Measurements from ENCODE around the gene LNPEP. TPM values are rescaled to one million over a fixed set of nuclear protein-coding genes. Genes with fewer than 3 reads are reported as not detected.
"Not testable (repeated sequence)": the region's sequence is repeated elsewhere in the genome, so short reads cannot be mapped to it uniquely, and the experiment has no call there.

The LNPEP gene
- total RNA-seq, 2 experiments from 2014 or later: 100 to 106 TPM

DNA sequence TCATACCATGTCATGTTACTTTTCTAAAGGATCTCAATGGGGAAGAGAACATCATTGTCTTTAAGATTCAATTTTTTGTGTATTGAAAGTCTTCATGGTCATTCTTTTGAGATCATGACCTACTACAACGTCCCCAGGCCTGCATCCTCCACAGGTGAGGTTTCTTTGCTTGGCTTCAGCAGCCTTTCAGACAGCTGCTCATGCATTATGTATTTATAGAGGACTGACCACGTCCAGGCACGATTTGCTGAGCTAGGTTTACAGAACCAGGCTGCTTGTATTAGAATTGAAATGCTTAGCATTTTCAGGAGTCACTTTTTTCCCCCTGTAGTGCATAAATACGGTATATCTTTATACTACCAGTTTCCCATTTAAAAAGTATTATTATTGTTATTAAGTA, 136.1 kb downstream of the LNPEP start:
- no peak overlapping the region for H3K27ac Mint-ChIP-seq
- H3K4me3 Mint-ChIP-seq: no peak overlapping the region
- no peaks in the 10 kb centered on the region for H3K36me3 Mint-ChIP-seq
- POLR2A ChIA-PET: no interaction called here
- ATAC-seq (ENCODE audit: low read depth) (no peak), DNase-seq (no peak)
- H3K4me1 Mint-ChIP-seq: peaks cover 7% of the 10 kb centered on the region
- H3K9me3 Mint-ChIP-seq: no peaks in the 10 kb centered on the region
- H3K27me3 Mint-ChIP-seq: peaks cover 5% of the 10 kb centered on the region

DNA sequence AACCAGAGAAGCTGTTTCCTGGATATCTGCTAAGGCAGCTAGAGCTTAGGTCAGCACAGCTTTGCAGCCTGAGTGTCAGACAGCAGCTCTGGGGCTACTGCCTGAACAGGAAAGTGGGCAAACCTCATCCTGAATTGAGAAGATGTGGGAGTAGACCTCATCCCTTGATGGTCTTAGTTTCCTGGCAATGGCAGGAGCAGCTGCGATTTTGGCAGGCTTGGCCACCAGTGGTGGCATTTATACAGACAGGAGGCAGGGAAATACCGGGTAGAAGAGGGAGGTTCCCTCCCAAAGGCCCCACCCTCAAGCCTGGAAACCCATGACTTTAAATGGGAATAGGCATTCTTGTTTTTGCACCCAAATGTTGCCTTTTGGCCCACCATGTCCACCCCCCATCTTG, 136.8 kb downstream of the LNPEP start:
- H3K4me1 Mint-ChIP-seq: peaks cover 7% of the 10 kb centered on the region
- no peaks in the 10 kb centered on the region for H3K9me3 Mint-ChIP-seq
- DNase-seq: no peak
- no peak for ATAC-seq (ENCODE audit: low read depth)
- H3K36me3 Mint-ChIP-seq: no peaks in the 10 kb centered on the region
- POLR2A ChIA-PET: no interaction called here
- no peak overlapping the region for H3K4me3 Mint-ChIP-seq
- H3K27me3 Mint-ChIP-seq: peaks cover 5% of the 10 kb centered on the region
- H3K27ac Mint-ChIP-seq: no peak overlapping the region

DNA sequence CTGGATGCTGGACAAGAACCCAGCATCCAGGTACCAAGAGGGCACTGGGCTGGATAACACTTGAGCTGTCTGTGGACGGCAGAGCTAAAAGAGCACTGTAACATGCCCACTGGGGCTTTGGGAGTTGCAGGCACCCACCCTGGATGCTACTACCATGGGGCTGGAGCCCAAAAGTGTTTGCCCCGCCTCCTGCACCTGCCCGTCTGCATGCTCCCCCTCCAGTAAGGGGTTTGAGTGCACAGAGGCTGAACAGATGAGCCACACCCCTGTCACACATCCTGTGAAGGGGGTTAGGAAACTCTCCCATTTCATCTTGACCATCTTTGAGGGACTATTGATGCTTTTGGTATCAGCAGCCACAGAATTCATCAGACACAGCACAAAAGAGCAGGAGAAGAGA, 137.5 kb downstream of the LNPEP start:
- Mint-ChIP-seq H3K4me3 (no peak overlapping the region), H3K4me1 (peaks cover 5% of the 10 kb centered on the region), H3K27ac (no peak overlapping the region), H3K9me3 (no peaks in the 10 kb centered on the region), H3K27me3 (peaks cover 4% of the 10 kb centered on the region), H3K36me3 (no peaks in the 10 kb centered on the region)
- ATAC-seq (ENCODE audit: low read depth): no peak
- no peak for DNase-seq
- POLR2A ChIA-PET: no interaction called here

DNA sequence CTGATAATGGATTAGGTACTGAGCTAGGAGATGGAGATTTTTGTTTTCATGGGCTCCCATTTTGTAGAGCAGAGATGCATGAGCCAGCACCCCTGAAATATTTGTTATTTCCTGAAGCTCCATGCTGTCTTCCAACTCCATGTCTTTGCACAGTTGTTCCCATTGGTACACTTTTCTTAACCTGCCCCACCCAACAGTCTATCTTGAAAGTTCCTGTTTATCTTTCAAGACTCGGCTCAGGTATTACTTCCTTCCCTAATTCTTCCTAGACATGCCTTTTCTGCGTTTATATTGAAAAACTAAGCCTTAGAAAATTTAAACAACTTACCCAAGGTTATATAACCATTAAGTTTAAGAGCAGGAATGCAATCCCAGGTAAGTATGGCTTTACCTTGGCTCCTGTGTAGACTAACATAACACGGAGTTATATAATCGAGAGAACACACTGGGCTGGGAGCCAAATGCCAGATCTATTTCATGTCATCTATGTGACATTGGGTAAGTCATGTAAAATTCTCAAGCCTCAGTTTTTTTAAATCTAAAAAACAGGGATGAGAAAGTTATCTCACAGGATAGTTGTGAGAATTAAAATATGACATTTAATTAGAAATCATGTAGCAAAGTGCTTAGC, 139.1 kb downstream of the LNPEP start:
- no peak overlapping the region for H3K27ac Mint-ChIP-seq
- no peak overlapping the region for H3K4me3 Mint-ChIP-seq
- H3K36me3 Mint-ChIP-seq: no peaks in the 10 kb centered on the region
- peaks cover 3% of the 10 kb centered on the region for H3K27me3 Mint-ChIP-seq
- peaks cover 10% of the 10 kb centered on the region for H3K4me1 Mint-ChIP-seq
- DNase-seq: no peak
- POLR2A ChIA-PET: no interaction called here
- H3K9me3 Mint-ChIP-seq: no peaks in the 10 kb centered on the region
- ATAC-seq (ENCODE audit: low read depth): no peak

DNA sequence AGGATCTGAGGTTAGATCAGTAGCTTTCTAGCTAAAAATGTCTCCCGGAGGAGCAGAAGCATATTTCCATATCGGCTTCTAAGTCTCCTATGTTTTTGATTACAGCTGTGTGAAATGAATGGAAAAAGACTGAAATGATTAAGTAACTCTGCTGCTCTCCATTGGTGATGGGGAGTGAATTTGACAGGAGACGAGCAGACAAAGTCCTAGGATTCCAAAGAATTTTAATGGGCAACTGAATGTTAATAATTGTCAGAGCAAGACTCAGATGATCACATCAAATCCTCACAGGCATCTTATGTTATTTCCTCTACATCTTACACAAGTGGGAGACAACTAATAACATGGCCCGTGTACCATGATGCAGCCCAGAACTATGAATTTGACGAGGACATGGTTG, 139.8 kb downstream of the LNPEP start:
- H3K4me3 Mint-ChIP-seq: no peak overlapping the region
- POLR2A ChIA-PET: no interaction called here

DNA sequence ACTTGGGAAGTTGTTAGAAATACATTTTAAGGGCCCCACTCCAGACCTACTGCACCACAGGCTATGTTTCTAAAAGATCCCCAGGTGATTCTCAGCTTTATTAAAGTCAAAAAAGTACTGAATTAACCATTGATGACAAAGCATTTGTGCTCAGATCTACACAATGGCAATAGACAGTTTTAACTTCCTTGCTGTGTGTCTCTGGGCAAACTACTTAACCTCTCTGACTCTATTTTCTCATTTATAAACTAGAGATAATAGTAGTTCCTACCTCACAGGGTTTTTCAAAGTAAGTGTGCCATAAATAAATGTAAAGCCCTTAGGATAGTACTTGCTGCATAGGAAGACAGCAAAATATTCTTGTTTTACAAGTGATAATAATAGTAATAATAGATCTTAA, 140.2 kb downstream of the LNPEP start:
- Mint-ChIP-seq H3K4me3 (no peak overlapping the region), H3K27me3 (peaks cover 11% of the 10 kb centered on the region), H3K9me3 (no peaks in the 10 kb centered on the region), H3K4me1 (peaks cover 12% of the 10 kb centered on the region), H3K36me3 (no peaks in the 10 kb centered on the region), H3K27ac (no peak overlapping the region)
- ATAC-seq (ENCODE audit: low read depth) (no peak), DNase-seq (no peak)
- POLR2A ChIA-PET: no interaction called here

More for the DNA sequence above, 139.8 kb downstream of the LNPEP start:
- H3K36me3 Mint-ChIP-seq: no peaks in the 10 kb centered on the region
- ATAC-seq (ENCODE audit: low read depth): no peak
- no peak for DNase-seq
- H3K9me3 Mint-ChIP-seq: no peaks in the 10 kb centered on the region
- peaks cover 8% of the 10 kb centered on the region for H3K27me3 Mint-ChIP-seq
- no peak overlapping the region for H3K27ac Mint-ChIP-seq
- H3K4me1 Mint-ChIP-seq: peaks cover 10% of the 10 kb centered on the region

DNA sequence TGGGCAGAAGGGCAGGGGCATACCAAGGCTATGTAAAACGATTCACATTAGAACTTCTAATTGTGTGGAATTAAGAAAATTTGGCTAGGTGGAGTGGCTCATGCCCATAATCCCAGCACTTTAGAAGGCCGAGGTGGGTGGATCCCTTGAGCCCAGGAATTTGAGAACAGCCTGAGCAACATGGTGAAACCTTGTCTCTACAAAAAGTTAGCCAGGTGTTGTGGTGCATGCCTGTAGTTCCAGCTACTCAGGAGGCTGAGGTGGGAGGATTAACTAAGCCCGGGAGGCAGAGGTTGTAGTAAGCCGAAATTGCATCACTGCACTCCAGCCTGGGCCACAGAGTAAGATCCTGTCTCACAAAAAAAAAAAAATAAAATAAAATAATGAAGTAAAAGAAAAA, 141.4 kb downstream of the LNPEP start:
- no peaks in the 10 kb centered on the region for H3K36me3 Mint-ChIP-seq
- no peaks in the 10 kb centered on the region for H3K9me3 Mint-ChIP-seq
- no peak overlapping the region for H3K4me3 Mint-ChIP-seq
- H3K27me3 Mint-ChIP-seq: peaks cover 11% of the 10 kb centered on the region
- POLR2A ChIA-PET: no interaction called here
- peaks cover 18% of the 10 kb centered on the region for H3K4me1 Mint-ChIP-seq
- no peak overlapping the region for H3K27ac Mint-ChIP-seq
- ATAC-seq (ENCODE audit: low read depth) (no peak), DNase-seq (no peak)

DNA sequence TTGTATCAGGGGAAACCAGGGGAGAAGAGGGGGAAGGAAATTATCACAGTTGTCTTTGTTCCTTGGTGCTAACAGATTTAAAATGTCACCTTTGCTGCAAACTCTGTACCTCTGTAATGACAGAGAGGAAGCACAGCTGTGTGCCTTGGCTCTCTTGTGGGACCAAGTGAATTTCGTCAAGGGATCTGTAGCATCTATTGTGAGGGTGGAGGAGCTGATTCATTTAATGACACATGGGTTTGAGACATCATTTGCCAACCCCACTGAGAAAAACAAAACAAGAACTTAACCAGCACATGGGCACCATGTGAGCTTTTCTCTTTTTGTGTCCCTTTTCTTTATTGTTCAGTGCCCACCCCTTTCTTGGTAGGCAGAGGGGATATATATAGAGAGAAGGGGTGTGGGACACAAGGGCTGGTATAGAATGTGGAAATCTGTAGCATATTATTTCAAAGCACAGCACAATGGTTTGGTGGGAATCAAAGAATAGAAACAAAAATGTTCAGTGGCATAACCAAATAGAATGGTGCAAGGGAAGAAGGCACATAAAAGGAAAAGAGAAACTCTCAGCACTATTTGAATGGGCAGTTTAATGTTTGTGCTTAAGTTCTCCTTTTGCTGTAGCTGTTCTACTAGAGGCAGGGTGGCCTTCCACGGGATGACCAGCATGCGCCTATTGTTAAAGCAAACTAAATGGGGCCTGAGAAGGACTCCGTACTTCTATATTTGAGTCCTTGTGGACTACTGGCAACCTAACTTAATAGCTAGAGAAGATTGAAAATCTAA, 143.3 kb downstream of the LNPEP start:
- Mint-ChIP-seq H3K36me3 (no peaks in the 10 kb centered on the region), H3K9me3 (no peaks in the 10 kb centered on the region), H3K27me3 (peaks cover 11% of the 10 kb centered on the region), H3K4me3 (no peak overlapping the region), H3K4me1 (peaks cover 19% of the 10 kb centered on the region), H3K27ac (no peak overlapping the region)
- POLR2A ChIA-PET: interaction anchor here (0.6 kb wide), 1 partner anchor 83 kb away, joined by 3 read pairs; no protein-coding TSS in a partner anchor
- ATAC-seq (ENCODE audit: low read depth) (no peak), DNase-seq (no peak)

DNA sequence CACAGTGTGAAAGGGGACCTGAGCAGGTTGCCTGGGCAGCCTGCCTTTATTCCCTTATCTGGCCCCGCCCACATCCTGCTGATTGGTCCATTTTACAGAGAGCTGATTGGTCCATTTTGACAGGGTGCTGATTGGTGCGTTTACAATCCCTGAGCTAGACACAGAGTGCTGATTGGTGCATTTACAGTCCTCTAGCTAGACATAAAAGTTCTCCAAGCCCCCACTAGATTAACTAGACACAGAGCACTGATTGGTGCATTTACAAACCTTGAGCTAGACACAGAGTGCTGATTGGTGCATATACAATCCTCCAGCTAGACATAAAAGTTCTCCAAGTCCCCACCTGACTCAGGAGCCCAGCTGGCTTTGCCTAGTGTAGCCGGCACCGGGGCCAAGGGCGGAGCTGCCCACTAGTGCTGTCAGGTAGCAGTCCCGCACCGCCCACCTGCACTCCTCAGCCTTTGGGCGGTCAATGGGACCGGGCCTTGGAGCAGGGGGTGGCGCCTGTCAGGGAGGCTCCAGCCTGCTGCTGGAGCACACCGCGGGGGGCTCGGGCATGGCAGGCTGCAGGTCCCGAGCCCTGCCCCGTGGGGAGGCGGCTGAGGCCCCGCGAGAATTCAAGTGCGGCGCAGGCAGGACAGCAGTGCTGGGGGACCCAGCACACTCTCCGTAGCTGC, 149.0 kb downstream of the LNPEP start:
- POLR2A ChIA-PET; ATAC-seq (ENCODE audit: low read depth); H3K36me3 Mint-ChIP-seq; DNase-seq; H3K9me3 Mint-ChIP-seq; H3K4me3 Mint-ChIP-seq; H3K27ac Mint-ChIP-seq: not testable (repeated sequence)
- H3K4me1 Mint-ChIP-seq: peaks cover 14% of the 10 kb centered on the region
- H3K27me3 Mint-ChIP-seq: peaks cover 16% of the 10 kb centered on the region

DNA sequence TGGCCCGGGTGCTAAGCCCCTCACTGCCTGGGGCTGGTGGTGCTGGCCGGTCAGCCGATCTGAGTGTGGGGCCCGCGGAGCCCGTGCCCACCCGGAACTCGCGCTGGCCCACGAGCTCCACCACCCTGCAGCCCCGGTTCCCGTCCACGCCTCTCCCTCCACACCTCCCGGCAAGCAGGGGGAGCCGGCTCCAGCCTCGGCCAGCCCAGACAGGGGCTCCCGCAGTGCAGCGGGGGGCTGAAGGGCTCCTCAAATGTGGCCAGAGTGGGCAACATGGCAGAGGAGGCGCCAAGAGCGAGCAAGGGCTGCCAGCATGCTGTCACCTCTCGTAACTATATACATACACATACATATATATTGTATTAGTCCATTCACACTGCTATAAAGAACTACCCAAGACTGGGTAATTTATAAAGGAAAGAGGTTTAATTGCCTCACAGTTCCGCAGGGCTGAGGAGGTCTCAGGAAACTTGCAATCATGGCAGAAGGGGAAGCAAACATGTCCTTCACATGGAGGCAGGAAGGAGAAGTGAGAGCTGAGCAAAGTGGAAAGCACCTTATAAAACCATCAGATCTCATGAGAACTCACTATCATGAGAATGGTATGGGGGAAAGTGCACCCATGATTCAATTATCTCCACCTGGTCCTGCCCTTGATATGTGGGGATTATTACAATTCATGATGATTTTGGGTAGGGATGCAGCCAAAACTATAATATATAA, 149.7 kb downstream of the LNPEP start:
- Mint-ChIP-seq H3K9me3 (peaks cover 3% of the 10 kb centered on the region), H3K4me3 (no peak overlapping the region), H3K4me1 (peaks cover 14% of the 10 kb centered on the region), H3K27me3 (peaks cover 15% of the 10 kb centered on the region), H3K27ac (no peak overlapping the region), H3K36me3 (no peaks in the 10 kb centered on the region)
- DNase-seq: no peak
- POLR2A ChIA-PET: no interaction called here
- ATAC-seq (ENCODE audit: low read depth): no peak

Other genes starting within 250 kb of the LNPEP start
- 100 to 1,000 TPM; 134 to 139 TPM for gene ERAP1, start 128.1 kb upstream of the LNPEP start, total RNA-seq
- gene ERAP2, start 59.6 kb upstream of the LNPEP start, total RNA-seq: 100 to 1,000 TPM; 107 to 110 TPM
- gene LIX1, start 206.5 kb downstream of the LNPEP start, total RNA-seq: not detected
- 10 to 100 TPM; 23.6 to 28.1 TPM for gene RIOK2, start 247.2 kb downstream of the LNPEP start, total RNA-seq